ENCODE data around the gene RANBP17. TPM values are rescaled to one million over a fixed set of nuclear protein-coding genes. Genes with fewer than 3 reads are reported as not detected.
A peak's percentile ranks its signal among the peaks of the same experiment; 100 is the strongest.

Gene RANBP17
- total and polyA plus RNA-seq, 12 donors = 5.5 to 119 (median 22.2) TPM

GRCh38 chr5:171116719-171117118 lies 254.9 kb downstream of the RANBP17 start:
- no peak overlapping the region for H3K4me3 ChIP-seq
- DNase-seq = no peak
- H3K27ac ChIP-seq = no peak overlapping the region
- 90 to 96% (median 92%) methylated on average over 2 of the region's 2 CpGs for WGBS, 4 donors
- H3K9me3 ChIP-seq (replicated peaks in 1 of 3) = no peaks in the 10 kb centered on the region
- TF ChIP-seq POLR2A (IDR thresholded peaks at IDR 0.05) (no peak), CTCF (IDR thresholded peaks at IDR 0.05) (no peak)
- H3K36me3 ChIP-seq (replicated peaks in 1 of 2) = no peaks in the 10 kb centered on the region
- intact Hi-C loops (cut with DNase I) = no loop called here
- no peaks in the 10 kb centered on the region for H3K27me3 ChIP-seq
- H3K4me1 ChIP-seq (replicated peaks in 1 of 2) = no peaks in the 10 kb centered on the region

- intact Hi-C loops (cut with DNase I) = no loop called here
- Histone ChIP-seq H3K4me3 (no peak overlapping the region), H3K27me3 (no peaks in the 10 kb centered on the region), H3K27ac (no peak overlapping the region), H3K36me3 (replicated peaks in 1 of 2) (no peaks in the 10 kb centered on the region), H3K9me3 (replicated peaks in 1 of 3) (no peaks in the 10 kb centered on the region), H3K4me1 (replicated peaks in 1 of 2) (no peaks in the 10 kb centered on the region)
- 82 to 92% (median 88%) methylated on average over 6 to 15 of the region's 15 CpGs for WGBS, 4 donors
- no peak for DNase-seq
- TF ChIP-seq POLR2A (IDR thresholded peaks at IDR 0.05) (no peak), CTCF (IDR thresholded peaks at IDR 0.05) (no peak)
Measured at GRCh38 chr5:171120986-171121622, 259.3 kb downstream of the RANBP17 start.

GRCh38 chr5:171121638-171122037 lies 259.8 kb downstream of the RANBP17 start:
- no peak overlapping the region for H3K27ac ChIP-seq
- intact Hi-C loops (cut with DNase I) = no loop called here
- no peaks in the 10 kb centered on the region for H3K9me3 ChIP-seq (replicated peaks in 1 of 3)
- H3K27me3 ChIP-seq = no peaks in the 10 kb centered on the region
- H3K36me3 ChIP-seq (replicated peaks in 1 of 2) = no peaks in the 10 kb centered on the region
- H3K4me3 ChIP-seq = no peak overlapping the region
- 95 to 100% (median 99%) methylated on average over 3 of the region's 3 CpGs for WGBS, 4 donors
- TF ChIP-seq POLR2A (IDR thresholded peaks at IDR 0.05) = no peak
- no peak for TF ChIP-seq CTCF (IDR thresholded peaks at IDR 0.05)
- no peak for DNase-seq
- H3K4me1 ChIP-seq (replicated peaks in 1 of 2) = no peaks in the 10 kb centered on the region

- Histone ChIP-seq H3K4me1 (replicated peaks in 1 of 2) (no peaks in the 10 kb centered on the region), H3K27ac (no peak overlapping the region), H3K27me3 (no peaks in the 10 kb centered on the region), H3K9me3 (replicated peaks in 1 of 3) (no peaks in the 10 kb centered on the region), H3K36me3 (replicated peaks in 1 of 2) (no peaks in the 10 kb centered on the region), H3K4me3 (no peak overlapping the region)
- TF ChIP-seq POLR2A (IDR thresholded peaks at IDR 0.05) (no peak), CTCF (IDR thresholded peaks at IDR 0.05) (no peak)
- intact Hi-C loops (cut with DNase I) = no loop called here
- 64 to 86% (median 85%) methylated on average over 2 of the region's 2 CpGs for whole genome bisulfite sequencing, 4 donors
- peak in 4 of 7 donors; percentile 12 to 28 (median 20) for DNase-seq
Measured at GRCh38 chr5:171122372-171122771, 260.6 kb downstream of the RANBP17 start.
